HEK293 (cell line): Measurements from ENCODE around the gene TESMIN.

Source experiments
- BCL11A ChIP-seq: fragments of 450-650 bp; formaldehyde crosslinking; IDR thresholded peaks from 2 replicates; pipeline ENCODE4 v1.5.1; 2016; ENCODE audit warnings: low read depth, missing biosample characterization, missing genetic modification characterization
- BCL11B ChIP-seq: fragments of 450-650 bp; formaldehyde crosslinking; IDR thresholded peaks from 2 replicates; pipeline ENCODE4 v1.5.1; 2016; ENCODE audit warnings: low read depth, missing biosample characterization, missing genetic modification characterization
- GLI2 ChIP-seq: fragments of 450-650 bp; formaldehyde crosslinking; IDR thresholded peaks from 2 replicates; pipeline ENCODE4; 2017; ENCODE audit warnings: missing biosample characterization, missing genetic modification characterization, low read depth, borderline replicate concordance
- GLI4 ChIP-seq: fragments of 450-650 bp; formaldehyde crosslinking; IDR thresholded peaks from 2 replicates; pipeline ENCODE4 v1.5.1; 2016; ENCODE audit warnings: missing biosample characterization, missing genetic modification characterization
- GLIS2 ChIP-seq: fragments of 450-650 bp; formaldehyde crosslinking; IDR thresholded peaks from 2 replicates; pipeline ENCODE4 v1.5.1; 2016; ENCODE audit warnings: missing biosample characterization, missing genetic modification characterization
- KLF9 ChIP-seq: fragments of 450-650 bp; formaldehyde crosslinking; IDR thresholded peaks from 2 replicates; pipeline ENCODE4 v1.5.1; 2016; ENCODE audit warnings: missing biosample characterization, missing genetic modification characterization, low read depth
- OSR2 ChIP-seq: fragments of 450-650 bp; formaldehyde crosslinking; IDR thresholded peaks from 2 replicates; pipeline ENCODE4 v1.5.1; 2016; ENCODE audit warnings: missing biosample characterization, missing genetic modification characterization
- SALL2 ChIP-seq: fragments of 450-650 bp; formaldehyde crosslinking; IDR thresholded peaks from 2 replicates; pipeline ENCODE4 v1.5.0; 2017; ENCODE audit warnings: missing biosample characterization, mild to moderate bottlenecking, missing genetic modification characterization, borderline replicate concordance
- SCRT2 ChIP-seq: fragments of 450-650 bp; formaldehyde crosslinking; IDR thresholded peaks from 2 replicates; pipeline ENCODE4 v1.5.1; 2016; ENCODE audit warnings: missing biosample characterization, missing genetic modification characterization
- SETDB1 ChIP-seq: IDR thresholded peaks from one replicate; pipeline ENCODE4 v1.6.1; 2017; ENCODE audit warnings: mild to moderate bottlenecking, low read length, moderate library complexity, mixed read lengths; ENCODE audit not compliant: insufficient read length
- SP7 ChIP-seq: fragments of 450-650 bp; formaldehyde crosslinking; IDR thresholded peaks from 2 replicates; pipeline ENCODE4 v1.5.1; 2016; ENCODE audit warnings: missing biosample characterization, missing genetic modification characterization
- WT1 ChIP-seq: fragments of 450-650 bp; formaldehyde crosslinking; IDR thresholded peaks from 2 replicates; pipeline ENCODE4 v1.5.1; 2016; ENCODE audit warnings: missing biosample characterization, missing genetic modification characterization
- ZBTB1 ChIP-seq: fragments of 450-650 bp; formaldehyde crosslinking; IDR thresholded peaks from 2 replicates; pipeline ENCODE4 v1.5.1; 2016; ENCODE audit warnings: missing biosample characterization, missing genetic modification characterization
- ZBTB17 ChIP-seq: fragments of 450-650 bp; formaldehyde crosslinking; IDR thresholded peaks from 2 replicates; pipeline ENCODE4 v1.5.1; 2016; ENCODE audit warnings: missing biosample characterization, missing genetic modification characterization
- ZBTB20 ChIP-seq: fragments of 450-650 bp; formaldehyde crosslinking; IDR thresholded peaks from 2 replicates; pipeline ENCODE4 v1.5.1; 2016; ENCODE audit warnings: missing biosample characterization, missing genetic modification characterization
- ZBTB48 ChIP-seq: fragments of 450-650 bp; formaldehyde crosslinking; IDR thresholded peaks from 2 replicates; pipeline ENCODE4 v1.5.1; 2016; ENCODE audit warnings: missing biosample characterization, missing genetic modification characterization
- ZBTB7A ChIP-seq: fragments of 450-650 bp; formaldehyde crosslinking; IDR thresholded peaks from 2 replicates; pipeline ENCODE4 v1.5.1; 2016; ENCODE audit warnings: low read depth, missing biosample characterization, missing genetic modification characterization
- ZNF121 ChIP-seq: fragments of 450-650 bp; formaldehyde crosslinking; IDR thresholded peaks from 2 replicates; pipeline ENCODE4 v1.5.1; 2016; ENCODE audit warnings: missing biosample characterization, missing genetic modification characterization
- ZNF132 ChIP-seq: fragments of 450-650 bp; formaldehyde crosslinking; IDR thresholded peaks from 2 replicates; pipeline ENCODE4 v1.5.1; 2017; ENCODE audit warnings: missing biosample characterization, missing genetic modification characterization, borderline replicate concordance
- ZNF146 ChIP-seq: fragments of 450-650 bp; formaldehyde crosslinking; IDR thresholded peaks from 2 replicates; pipeline ENCODE4 v1.5.1; 2016; ENCODE audit warnings: missing biosample characterization, missing genetic modification characterization
- ZNF155 ChIP-seq: fragments of 450-650 bp; formaldehyde crosslinking; IDR thresholded peaks from 2 replicates; pipeline ENCODE4 v1.5.1; 2016; ENCODE audit warnings: missing biosample characterization, missing genetic modification characterization
- ZNF202 ChIP-seq: fragments of 450-650 bp; formaldehyde crosslinking; IDR thresholded peaks from 2 replicates; pipeline ENCODE4 v1.5.1; 2016; ENCODE audit warnings: missing biosample characterization, missing genetic modification characterization, borderline replicate concordance
- ZNF221 ChIP-seq: fragments of 450-650 bp; formaldehyde crosslinking; IDR thresholded peaks from 2 replicates; pipeline ENCODE4 v1.5.1; 2017; ENCODE audit warnings: missing biosample characterization, missing genetic modification characterization, borderline replicate concordance
- ZNF223 ChIP-seq: fragments of 450-650 bp; formaldehyde crosslinking; IDR thresholded peaks from 2 replicates; pipeline ENCODE4 v1.5.1; 2016; ENCODE audit warnings: missing biosample characterization, missing genetic modification characterization
- ZNF426 ChIP-seq: fragments of 450-650 bp; formaldehyde crosslinking; IDR thresholded peaks from 2 replicates; pipeline ENCODE4 v1.5.1; 2017; ENCODE audit warnings: missing biosample characterization, missing genetic modification characterization, mild to moderate bottlenecking, inconsistent platforms, moderate library complexity
- ZNF433 ChIP-seq: fragments of 450-650 bp; formaldehyde crosslinking; IDR thresholded peaks from 2 replicates; pipeline ENCODE4 v1.5.1; 2016; ENCODE audit warnings: missing biosample characterization, missing genetic modification characterization, low read depth
- ZNF473 ChIP-seq: fragments of 450-650 bp; formaldehyde crosslinking; IDR thresholded peaks from 2 replicates; pipeline ENCODE4 v1.5.1; 2017; ENCODE audit warnings: missing biosample characterization, missing genetic modification characterization
- ZNF521 ChIP-seq: fragments of 450-650 bp; formaldehyde crosslinking; IDR thresholded peaks from 2 replicates; pipeline ENCODE4 v1.5.1; 2017; ENCODE audit warnings: missing biosample characterization, mild to moderate bottlenecking, missing genetic modification characterization
- ZNF548 ChIP-seq: fragments of 450-650 bp; formaldehyde crosslinking; IDR thresholded peaks from 2 replicates; pipeline ENCODE4 v1.5.1; 2016; ENCODE audit warnings: missing biosample characterization, missing genetic modification characterization
- ZNF549 ChIP-seq: fragments of 450-650 bp; IDR thresholded peaks from 2 replicates; pipeline ENCODE4 v1.5.1; 2018; ENCODE audit warnings: missing biosample characterization, missing genetic modification characterization, mild to moderate bottlenecking, inconsistent platforms, moderate library complexity
- ZNF558 ChIP-seq: fragments of 450-650 bp; formaldehyde crosslinking; IDR thresholded peaks from 2 replicates; pipeline ENCODE4 v1.5.1; 2016; ENCODE audit warnings: missing biosample characterization, missing genetic modification characterization
- ZNF610 ChIP-seq: fragments of 450-650 bp; formaldehyde crosslinking; IDR thresholded peaks from 2 replicates; pipeline ENCODE4 v1.5.1; 2016; ENCODE audit warnings: missing biosample characterization, missing genetic modification characterization, borderline replicate concordance
- ZNF654 ChIP-seq: fragments of 450-650 bp; formaldehyde crosslinking; IDR thresholded peaks from 2 replicates; pipeline ENCODE4 v1.5.1; 2016; ENCODE audit warnings: low read depth, missing biosample characterization, missing genetic modification characterization
- ZNF707 ChIP-seq: fragments of 450-650 bp; formaldehyde crosslinking; IDR thresholded peaks from 2 replicates; pipeline ENCODE4 v1.5.1; 2016; ENCODE audit warnings: missing biosample characterization, missing genetic modification characterization
- ZNF76 ChIP-seq: fragments of 450-650 bp; formaldehyde crosslinking; IDR thresholded peaks from 2 replicates; pipeline ENCODE4; 2016; ENCODE audit warnings: low read depth, missing biosample characterization, missing genetic modification characterization, borderline replicate concordance
- ZNF791 ChIP-seq: fragments of 450-650 bp; formaldehyde crosslinking; IDR thresholded peaks from 2 replicates; pipeline ENCODE4 v1.5.1; 2016; ENCODE audit warnings: missing biosample characterization, missing genetic modification characterization
- ZNF830 ChIP-seq: fragments of 450-650 bp; IDR thresholded peaks from 2 replicates; pipeline ENCODE4 v1.5.0; 2018; ENCODE audit warnings: missing biosample characterization, missing genetic modification characterization, low read depth, mild to moderate bottlenecking, moderate library complexity
- TF ChIP-seq, protein P1 (sequence below): fragments of 450-650 bp; formaldehyde crosslinking; IDR thresholded peaks from 2 replicates; pipeline ENCODE4 v1.5.1; 2017; ENCODE audit warnings: missing biosample characterization, missing genetic modification characterization
- TF ChIP-seq, protein P2 (sequence below): fragments of 450-650 bp; formaldehyde crosslinking; IDR thresholded peaks from 2 replicates; pipeline ENCODE4 v1.5.1; 2016; ENCODE audit warnings: missing biosample characterization, missing genetic modification characterization

The TESMIN gene

DNA sequence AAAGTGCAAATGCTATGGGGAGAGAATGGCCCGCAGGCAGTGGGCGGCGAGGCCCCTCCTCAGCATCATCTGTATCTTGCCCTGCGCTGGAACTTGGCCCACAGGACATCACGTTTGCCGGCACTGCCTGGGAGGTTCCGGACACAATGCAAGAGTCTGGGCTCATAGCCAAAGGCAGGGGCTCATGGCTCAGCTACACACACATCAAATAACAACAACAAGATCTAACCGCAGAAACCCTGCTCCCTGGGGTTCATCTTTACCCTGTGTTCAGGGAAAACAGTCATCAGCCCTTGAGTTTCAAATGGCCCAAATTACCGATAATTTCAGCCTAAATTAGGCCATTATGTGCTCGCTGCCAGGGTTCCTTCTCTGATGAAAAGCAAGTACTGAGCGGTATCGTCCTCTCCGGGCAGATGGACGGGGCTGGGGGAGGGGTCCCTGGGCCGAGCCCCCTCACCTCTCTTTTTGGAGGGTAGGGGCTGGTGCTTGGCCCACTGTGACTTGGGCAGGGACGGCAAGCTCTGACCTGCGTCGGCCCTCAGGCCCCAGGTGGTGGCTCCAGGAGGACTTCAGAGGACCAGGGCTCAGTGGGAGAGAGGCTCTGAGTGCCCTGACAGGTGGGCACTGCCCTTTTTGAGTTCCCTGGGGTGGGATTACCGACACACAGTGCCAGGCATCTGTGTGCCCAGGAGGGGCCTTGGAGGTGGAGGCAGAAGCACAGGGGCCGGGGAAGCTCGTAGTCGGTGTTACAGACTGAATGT, 92.0 kb downstream of the TESMIN start (continued):
- TF ChIP-seq ZNF221 (tag by site-specific recombination): no peak
- no peak for TF ChIP-seq ZNF549 (tag by site-specific recombination)
- peak; percentile 94 for TF ChIP-seq SP7
- TF ChIP-seq, protein P1, sequence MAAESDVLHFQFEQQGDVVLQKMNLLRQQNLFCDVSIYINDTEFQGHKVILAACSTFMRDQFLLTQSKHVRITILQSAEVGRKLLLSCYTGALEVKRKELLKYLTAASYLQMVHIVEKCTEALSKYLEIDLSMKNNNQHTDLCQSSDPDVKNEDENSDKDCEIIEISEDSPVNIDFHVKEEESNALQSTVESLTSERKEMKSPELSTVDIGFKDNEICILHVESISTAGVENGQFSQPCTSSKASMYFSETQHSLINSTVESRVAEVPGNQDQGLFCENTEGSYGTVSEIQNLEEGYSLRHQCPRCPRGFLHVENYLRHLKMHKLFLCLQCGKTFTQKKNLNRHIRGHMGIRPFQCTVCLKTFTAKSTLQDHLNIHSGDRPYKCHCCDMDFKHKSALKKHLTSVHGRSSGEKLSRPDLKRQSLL (tag by site-specific recombination): 0 out of 2 replicates have a peak, but pooled peaks have one; percentile 25
- no peak for TF ChIP-seq GLI4 (tag by site-specific recombination)
- no peak for TF ChIP-seq ZNF76 (tag by site-specific recombination)
- no peak; the same call in 1 of the 2 replicates for TF ChIP-seq ZNF558
- no peak for TF ChIP-seq ZNF202 (tag by site-specific recombination)
- TF ChIP-seq SCRT2: no peak
- no peak for TF ChIP-seq ZNF521 (tag by site-specific recombination)
- TF ChIP-seq ZNF426 (tag by site-specific recombination): no peak
- no peak for TF ChIP-seq ZNF707 (tag by site-specific recombination)
- no peak for TF ChIP-seq ZNF132
- TF ChIP-seq ZNF548 (tag by site-specific recombination): no peak
- no peak for TF ChIP-seq BCL11B
- no peak for TF ChIP-seq ZNF433
- TF ChIP-seq ZBTB20 (tag by site-specific recombination): peak; percentile 62; the same call in 1 of the 2 replicates
- TF ChIP-seq SALL2 (tag by site-specific recombination): no peak
- no peak for TF ChIP-seq SETDB1
- TF ChIP-seq ZNF473 (tag by site-specific recombination): no peak
- TF ChIP-seq ZNF155: no peak
- TF ChIP-seq ZNF791 (tag by site-specific recombination): no peak
- TF ChIP-seq ZBTB1 (tag by site-specific recombination): peak; percentile 60; the same call in 1 of the 2 replicates
- TF ChIP-seq ZNF654: no peak
- no peak for TF ChIP-seq BCL11A (tag by site-specific recombination)
- 0 out of 2 replicates have a peak, but pooled peaks have one; percentile 27 for TF ChIP-seq ZNF610 (tag by site-specific recombination)
- TF ChIP-seq, protein P2, sequence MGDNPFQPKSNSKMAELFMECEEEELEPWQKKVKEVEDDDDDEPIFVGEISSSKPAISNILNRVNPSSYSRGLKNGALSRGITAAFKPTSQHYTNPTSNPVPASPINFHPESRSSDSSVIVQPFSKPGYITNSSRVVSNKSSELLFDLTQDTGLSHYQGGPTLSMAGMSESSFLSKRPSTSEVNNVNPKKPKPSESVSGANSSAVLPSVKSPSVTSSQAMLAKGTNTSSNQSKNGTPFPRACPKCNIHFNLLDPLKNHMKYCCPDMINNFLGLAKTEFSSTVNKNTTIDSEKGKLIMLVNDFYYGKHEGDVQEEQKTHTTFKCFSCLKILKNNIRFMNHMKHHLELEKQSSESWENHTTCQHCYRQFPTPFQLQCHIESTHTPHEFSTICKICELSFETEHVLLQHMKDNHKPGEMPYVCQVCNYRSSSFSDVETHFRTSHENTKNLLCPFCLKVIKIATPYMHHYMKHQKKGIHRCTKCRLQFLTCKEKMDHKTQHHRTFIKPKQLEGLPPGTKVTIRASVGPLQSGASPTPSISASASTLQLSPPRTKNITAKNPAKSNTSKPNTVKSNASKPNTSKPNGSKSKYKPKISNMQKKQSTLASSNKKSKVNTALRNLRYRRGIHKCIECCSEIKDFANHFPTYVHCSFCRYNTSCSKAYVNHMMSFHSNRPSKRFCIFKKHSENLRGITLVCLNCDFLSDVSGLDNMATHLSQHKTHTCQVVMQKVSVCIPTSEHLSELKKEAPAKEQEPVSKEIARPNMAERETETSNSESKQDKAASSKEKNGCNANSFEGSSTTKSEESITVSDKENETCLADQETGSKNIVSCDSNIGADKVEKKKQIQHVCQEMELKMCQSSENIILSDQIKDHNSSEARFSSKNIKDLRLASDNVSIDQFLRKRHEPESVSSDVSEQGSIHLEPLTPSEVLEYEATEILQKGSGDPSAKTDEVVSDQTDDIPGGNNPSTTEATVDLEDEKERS: no peak
- TF ChIP-seq ZBTB48: peak; percentile 97
- TF ChIP-seq ZNF146: no peak
- no peak for TF ChIP-seq ZNF121
- no peak for TF ChIP-seq ZBTB7A (tag by site-specific recombination)
- peak; percentile 51; the same call in 1 of the 2 replicates for TF ChIP-seq GLIS2 (tag by site-specific recombination)
- peak; percentile 81 for TF ChIP-seq WT1 (tag by site-specific recombination)
- TF ChIP-seq KLF9 (tag by site-specific recombination): no peak
- no peak for TF ChIP-seq ZNF223 (tag by site-specific recombination)
- peak; percentile 35; the same call in 1 of the 2 replicates for TF ChIP-seq GLI2 (tag by site-specific recombination)
- peak; percentile 77 for TF ChIP-seq ZBTB17 (tag by site-specific recombination)
- TF ChIP-seq ZNF830 (tag by site-specific recombination): no peak
- TF ChIP-seq OSR2 (tag by site-specific recombination): peak; percentile 89
